ENCODE results near the gene MSX2. TPM values are rescaled to one million over a fixed set of nuclear protein-coding genes. Genes with fewer than 3 reads are reported as not detected.

The MSX2 gene
- total RNA-seq, 1 experiment from 2014 or later, result not detected

DNA sequence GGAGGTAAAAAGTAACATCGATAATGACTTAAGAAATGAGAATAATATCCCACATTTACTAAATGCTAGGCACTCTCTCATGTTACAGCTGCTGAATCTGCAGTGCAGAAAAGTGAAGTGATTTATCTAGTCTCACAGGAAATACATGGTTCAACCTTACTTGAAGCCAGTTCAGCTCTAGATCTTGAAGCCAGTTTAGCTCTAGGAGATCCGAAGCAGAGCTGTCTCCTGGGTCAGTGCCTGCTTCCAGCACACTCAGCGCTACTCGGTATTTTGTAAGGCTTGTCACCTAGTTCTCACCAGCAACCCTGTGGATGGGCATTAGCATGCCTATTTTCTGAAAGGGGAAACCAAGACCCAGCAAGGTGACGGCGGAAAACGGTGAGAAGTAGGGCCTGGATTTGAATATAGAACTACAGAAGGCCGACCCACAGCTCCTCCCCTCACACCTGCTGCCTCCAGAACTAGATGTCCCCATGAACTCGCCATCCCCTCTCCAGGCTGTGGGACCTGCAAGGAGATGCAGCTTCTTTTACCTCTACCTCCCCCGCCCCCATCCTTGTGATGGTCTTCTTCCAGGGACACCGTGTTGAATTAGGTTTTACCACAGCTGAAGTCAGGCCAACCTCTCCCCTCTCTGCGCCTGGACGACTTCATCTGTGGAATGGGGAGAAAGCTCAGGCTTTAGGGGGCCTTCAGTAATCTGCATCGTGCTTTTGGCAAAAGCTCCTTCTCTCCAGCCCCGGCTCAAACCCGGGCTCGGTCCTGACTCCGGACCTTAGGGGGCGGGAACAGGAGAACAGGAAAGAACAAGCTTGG is 4.4 kb upstream of the MSX2 start:
- intact Hi-C loops (cut with micrococcal nuclease; ENCODE audit: unreplicated experiment), result no loop called here
- H3K27me3 ChIP-seq (ENCODE audit: insufficient read depth, low read depth), result peaks cover 79% of the 10 kb centered on the region
- CTCF ChIA-PET, result interaction anchor here (0.5 kb wide), 1 partner anchor 74 kb away, joined by 14 read pairs; no protein-coding TSS in a partner anchor
- no peaks in the 10 kb centered on the region for H3K9me3 ChIP-seq (ENCODE audit: insufficient read depth, low read depth)
- DNase-seq, result no peak
- no TSS peak for BruUV-seq (replicated peaks)
- H3K36me3 ChIP-seq (ENCODE audit: low read depth), result no peaks in the 10 kb centered on the region
- H3K4me3 ChIP-seq, result no peak overlapping the region
- H3K4me2 ChIP-seq, result no peak overlapping the region
- H4K20me1 ChIP-seq (ENCODE audit: insufficient read depth), result no peaks in the 10 kb centered on the region
- H3K4me1 ChIP-seq (replicated peaks; ENCODE audit: insufficient read depth), result no peaks in the 10 kb centered on the region
- H3K27ac ChIP-seq, result no peak overlapping the region
- no peak for TF ChIP-seq EZH2 (IDR thresholded peaks at IDR 0.05; ENCODE audit: low read depth)
- TF ChIP-seq, protein P1, sequence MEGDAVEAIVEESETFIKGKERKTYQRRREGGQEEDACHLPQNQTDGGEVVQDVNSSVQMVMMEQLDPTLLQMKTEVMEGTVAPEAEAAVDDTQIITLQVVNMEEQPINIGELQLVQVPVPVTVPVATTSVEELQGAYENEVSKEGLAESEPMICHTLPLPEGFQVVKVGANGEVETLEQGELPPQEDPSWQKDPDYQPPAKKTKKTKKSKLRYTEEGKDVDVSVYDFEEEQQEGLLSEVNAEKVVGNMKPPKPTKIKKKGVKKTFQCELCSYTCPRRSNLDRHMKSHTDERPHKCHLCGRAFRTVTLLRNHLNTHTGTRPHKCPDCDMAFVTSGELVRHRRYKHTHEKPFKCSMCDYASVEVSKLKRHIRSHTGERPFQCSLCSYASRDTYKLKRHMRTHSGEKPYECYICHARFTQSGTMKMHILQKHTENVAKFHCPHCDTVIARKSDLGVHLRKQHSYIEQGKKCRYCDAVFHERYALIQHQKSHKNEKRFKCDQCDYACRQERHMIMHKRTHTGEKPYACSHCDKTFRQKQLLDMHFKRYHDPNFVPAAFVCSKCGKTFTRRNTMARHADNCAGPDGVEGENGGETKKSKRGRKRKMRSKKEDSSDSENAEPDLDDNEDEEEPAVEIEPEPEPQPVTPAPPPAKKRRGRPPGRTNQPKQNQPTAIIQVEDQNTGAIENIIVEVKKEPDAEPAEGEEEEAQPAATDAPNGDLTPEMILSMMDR (conservative IDR thresholded peaks at IDR 0.05), result no peak
- H2AFZ ChIP-seq, result no peak overlapping the region
- H3F3A ChIP-seq (ENCODE audit: insufficient read depth, low read depth), result no peaks in the 10 kb centered on the region
- H3K9me2 ChIP-seq (ENCODE audit: insufficient read depth), result no peaks in the 10 kb centered on the region
- POLR2A ChIA-PET (ENCODE audit: unreplicated experiment), result no interaction called here
- no peaks in the 10 kb centered on the region for H3K79me2 ChIP-seq (ENCODE audit: low read depth)

- no peaks in the 10 kb centered on the region for H3K79me2 ChIP-seq (ENCODE audit: low read depth)
- H2AFZ ChIP-seq, result no peak overlapping the region
- H3K4me1 ChIP-seq (replicated peaks; ENCODE audit: insufficient read depth), result no peaks in the 10 kb centered on the region
- H3K9me3 ChIP-seq (ENCODE audit: insufficient read depth, low read depth), result no peaks in the 10 kb centered on the region
- no peak overlapping the region for H3K4me3 ChIP-seq
- CTCF ChIA-PET, result no interaction called here
- no peaks in the 10 kb centered on the region for H3K36me3 ChIP-seq (ENCODE audit: low read depth)
- peaks cover 81% of the 10 kb centered on the region for H3K27me3 ChIP-seq (ENCODE audit: insufficient read depth, low read depth)
- no peaks in the 10 kb centered on the region for H3K9me2 ChIP-seq (ENCODE audit: insufficient read depth)
- intact Hi-C loops (cut with micrococcal nuclease; ENCODE audit: unreplicated experiment), result no loop called here
- H3F3A ChIP-seq (ENCODE audit: insufficient read depth, low read depth), result no peaks in the 10 kb centered on the region
- TF ChIP-seq EZH2 (IDR thresholded peaks at IDR 0.05; ENCODE audit: low read depth), result no peak
- TF ChIP-seq, protein P1 (conservative IDR thresholded peaks at IDR 0.05), result no peak
- no peak for DNase-seq
- no peaks in the 10 kb centered on the region for H4K20me1 ChIP-seq (ENCODE audit: insufficient read depth)
- POLR2A ChIA-PET (ENCODE audit: unreplicated experiment), result no interaction called here
- H3K4me2 ChIP-seq, result no peak overlapping the region
- H3K27ac ChIP-seq, result no peak overlapping the region
- no TSS peak for BruUV-seq (replicated peaks)
Measured at GRCh38 chr5:174720612-174721529, 3.5 kb upstream of the MSX2 start.

DNA sequence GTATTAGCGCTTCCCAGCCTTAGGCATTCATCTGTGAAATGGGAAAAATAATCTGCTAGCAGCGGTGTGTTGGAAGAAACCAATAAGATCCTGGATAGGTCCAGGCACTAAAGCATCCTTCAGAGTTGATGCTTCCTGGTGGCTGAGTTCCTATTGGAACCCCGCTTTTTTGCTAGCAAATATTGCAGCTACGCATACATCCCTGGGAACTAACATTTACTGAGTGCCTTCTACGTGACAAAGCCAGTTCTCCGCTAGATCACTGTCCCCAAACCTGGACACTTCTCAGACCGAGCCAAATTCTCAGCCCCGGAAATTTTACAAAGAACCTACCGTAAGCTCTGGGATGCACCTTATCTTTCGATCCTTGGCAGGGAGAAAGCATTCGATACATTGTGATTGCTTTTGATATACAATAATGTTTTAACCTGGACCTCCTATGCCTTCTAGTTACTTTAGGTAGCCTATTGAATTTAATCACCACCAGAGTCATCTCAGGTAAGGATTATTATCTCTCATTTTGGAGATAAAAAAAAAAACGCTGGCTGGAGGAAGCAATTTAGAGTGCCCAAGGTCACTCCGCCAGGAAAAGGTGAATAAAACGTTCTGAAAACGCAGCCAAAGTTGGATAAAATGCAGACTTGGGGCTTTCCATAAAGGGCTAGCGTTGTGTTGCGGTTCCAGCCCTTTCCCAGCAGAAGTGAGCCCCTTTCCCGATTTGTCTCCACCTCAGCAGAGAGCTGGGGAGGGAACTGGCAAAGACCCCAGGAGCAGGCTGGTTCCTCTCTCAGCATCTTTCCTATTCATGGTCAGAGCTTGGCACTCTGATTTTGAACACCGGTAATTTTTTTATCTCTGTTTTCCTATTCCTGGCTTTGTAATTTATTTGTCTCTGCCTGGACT is 2.6 kb upstream of the MSX2 start:
- no peak overlapping the region for H3K4me2 ChIP-seq
- H3K4me1 ChIP-seq (replicated peaks; ENCODE audit: insufficient read depth), result no peaks in the 10 kb centered on the region
- H3K79me2 ChIP-seq (ENCODE audit: low read depth), result no peaks in the 10 kb centered on the region
- no TSS peak for BruUV-seq (replicated peaks)
- intact Hi-C loops (cut with micrococcal nuclease; ENCODE audit: unreplicated experiment), result no loop called here
- no peaks in the 10 kb centered on the region for H3K9me3 ChIP-seq (ENCODE audit: insufficient read depth, low read depth)
- no peak for DNase-seq
- H3K27me3 ChIP-seq (ENCODE audit: insufficient read depth, low read depth), result peaks cover 84% of the 10 kb centered on the region
- ChIA-PET POLR2A (ENCODE audit: unreplicated experiment) (no interaction called here), CTCF (no interaction called here)
- no peaks in the 10 kb centered on the region for H3K36me3 ChIP-seq (ENCODE audit: low read depth)
- no peak overlapping the region for H3K27ac ChIP-seq
- H4K20me1 ChIP-seq (ENCODE audit: insufficient read depth), result no peaks in the 10 kb centered on the region
- TF ChIP-seq EZH2 (IDR thresholded peaks at IDR 0.05; ENCODE audit: low read depth), result no peak
- TF ChIP-seq, protein P1 (conservative IDR thresholded peaks at IDR 0.05), result no peak
- no peaks in the 10 kb centered on the region for H3K9me2 ChIP-seq (ENCODE audit: insufficient read depth)
- H3K4me3 ChIP-seq, result no peak overlapping the region
- H2AFZ ChIP-seq, result no peak overlapping the region
- no peaks in the 10 kb centered on the region for H3F3A ChIP-seq (ENCODE audit: insufficient read depth, low read depth)

Data from PC-9 (cell line).